AG10803 (cell line): Measurements from ENCODE around the gene CEACAM19.
"Not testable (repeated sequence)": the region's sequence is repeated elsewhere in the genome, so short reads cannot be mapped to it uniquely, and the experiment has no call there.

Source experiments
- DNase-seq: peaks from one replicate; pipeline ENCODE4 v3.0.0; 2010; ENCODE audit warnings: low read depth
- H3K4me3 ChIP-seq: 2 replicates; pipeline ENCODE4 v1.5.1; 2011; ENCODE audit warnings: mild to moderate bottlenecking, low read length, control low read depth
- TF ChIP-seq, protein P1 (sequence below): conservative IDR thresholded peaks from 2 replicates; pipeline ENCODE4 v1.5.1; 2011; ENCODE audit warnings: mild to moderate bottlenecking, low read length, control low read depth, inconsistent platforms

The CEACAM19 gene

DNA sequence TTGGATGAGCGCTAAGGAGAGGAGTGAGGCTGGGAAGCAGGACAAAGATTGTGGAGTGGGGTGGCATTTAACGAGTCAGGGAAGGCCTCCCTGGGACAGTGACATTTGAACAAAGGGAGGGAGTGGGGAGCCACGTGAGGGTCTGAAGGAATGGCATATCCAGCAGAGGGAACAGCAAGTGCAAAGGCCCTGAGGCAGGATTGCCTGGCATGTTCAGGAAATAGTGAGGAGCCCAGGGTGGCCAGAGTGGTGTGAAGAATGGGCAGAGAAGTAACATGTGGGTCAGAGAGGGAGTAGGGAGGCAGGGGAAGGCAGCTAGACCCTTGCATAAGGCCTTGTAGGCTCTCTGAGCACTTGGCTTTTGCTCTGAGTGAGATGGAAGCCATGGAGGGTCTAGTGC lies 42.5 kb upstream of the CEACAM19 start:
- no peak overlapping the region for H3K4me3 ChIP-seq
- TF ChIP-seq, protein P1, sequence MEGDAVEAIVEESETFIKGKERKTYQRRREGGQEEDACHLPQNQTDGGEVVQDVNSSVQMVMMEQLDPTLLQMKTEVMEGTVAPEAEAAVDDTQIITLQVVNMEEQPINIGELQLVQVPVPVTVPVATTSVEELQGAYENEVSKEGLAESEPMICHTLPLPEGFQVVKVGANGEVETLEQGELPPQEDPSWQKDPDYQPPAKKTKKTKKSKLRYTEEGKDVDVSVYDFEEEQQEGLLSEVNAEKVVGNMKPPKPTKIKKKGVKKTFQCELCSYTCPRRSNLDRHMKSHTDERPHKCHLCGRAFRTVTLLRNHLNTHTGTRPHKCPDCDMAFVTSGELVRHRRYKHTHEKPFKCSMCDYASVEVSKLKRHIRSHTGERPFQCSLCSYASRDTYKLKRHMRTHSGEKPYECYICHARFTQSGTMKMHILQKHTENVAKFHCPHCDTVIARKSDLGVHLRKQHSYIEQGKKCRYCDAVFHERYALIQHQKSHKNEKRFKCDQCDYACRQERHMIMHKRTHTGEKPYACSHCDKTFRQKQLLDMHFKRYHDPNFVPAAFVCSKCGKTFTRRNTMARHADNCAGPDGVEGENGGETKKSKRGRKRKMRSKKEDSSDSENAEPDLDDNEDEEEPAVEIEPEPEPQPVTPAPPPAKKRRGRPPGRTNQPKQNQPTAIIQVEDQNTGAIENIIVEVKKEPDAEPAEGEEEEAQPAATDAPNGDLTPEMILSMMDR: no peak
- DNase-seq: no peak

- not testable (repeated sequence) for DNase-seq, H3K4me3 ChIP-seq
Measured at GRCh38 chr19:44631611-44632010, 39.7 kb upstream of the CEACAM19 start.

- not testable (repeated sequence) for DNase-seq, H3K4me3 ChIP-seq
Measured at GRCh38 chr19:44634058-44634457, 37.2 kb upstream of the CEACAM19 start.

DNA sequence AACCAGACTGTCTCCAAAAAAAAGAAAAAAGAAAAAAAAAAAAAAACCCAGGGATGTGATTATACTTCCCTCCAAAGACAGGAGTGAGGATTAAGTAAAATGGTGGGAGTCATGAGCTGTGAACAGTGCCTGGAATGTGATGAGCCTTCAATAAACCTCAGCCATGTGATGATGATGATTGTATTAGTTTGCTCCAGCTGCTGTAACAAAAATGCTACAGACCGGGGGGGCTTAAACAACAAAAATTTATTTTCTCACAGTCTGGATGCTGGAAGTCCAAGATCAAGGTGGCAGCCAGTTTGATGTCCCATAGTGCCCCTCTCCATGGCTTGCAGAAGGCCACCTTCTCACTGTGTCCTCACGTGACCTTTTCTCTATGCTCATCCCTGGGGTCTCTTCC lies 36.5 kb upstream of the CEACAM19 start:
- no peak overlapping the region for H3K4me3 ChIP-seq
- TF ChIP-seq, protein P1: no peak
- no peak for DNase-seq

DNA sequence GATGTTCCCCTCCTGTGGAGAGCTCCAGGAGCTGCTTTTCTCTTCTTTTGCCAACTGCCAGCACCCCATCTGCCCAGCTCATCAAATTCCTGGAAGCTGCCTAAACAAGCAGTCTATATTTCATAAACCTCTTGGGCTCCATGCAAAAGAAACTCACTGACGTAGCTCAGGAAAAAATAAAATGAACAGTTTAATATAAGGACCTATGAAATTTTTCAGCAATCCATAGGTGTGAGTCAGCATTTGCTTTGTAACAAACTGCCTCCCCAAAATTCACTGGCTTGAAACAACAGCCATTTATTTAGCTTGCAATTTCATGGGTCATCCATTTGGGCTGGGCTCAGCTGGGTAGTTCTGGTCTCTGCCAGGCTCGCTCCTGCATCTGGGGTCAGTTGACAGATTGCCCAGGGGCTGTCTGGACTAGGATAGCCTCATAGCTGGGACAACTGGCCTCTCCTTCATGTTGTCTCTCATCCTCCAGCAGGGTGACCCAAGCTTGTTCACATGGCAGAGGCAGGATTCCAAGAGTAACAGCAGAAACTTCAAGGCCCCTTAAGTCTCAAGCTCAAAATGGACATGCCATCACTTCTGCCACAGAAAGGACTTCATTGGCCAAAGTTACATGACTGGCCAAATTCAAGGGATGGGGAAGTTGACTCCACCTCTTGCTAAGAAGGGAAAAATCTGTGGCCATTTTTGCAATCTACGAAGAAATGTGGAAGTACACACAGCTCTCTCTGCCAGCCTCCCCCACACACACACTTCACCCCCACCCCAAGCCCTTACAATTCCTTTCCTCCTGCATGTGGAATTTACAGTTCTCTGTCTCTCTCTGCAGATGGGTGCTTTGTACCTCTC lies 35.5 kb upstream of the CEACAM19 start:
- no peak overlapping the region for H3K4me3 ChIP-seq
- peak; percentile 68 for DNase-seq
- TF ChIP-seq, protein P1: no peak; the same call in 1 of the 2 replicates

DNA sequence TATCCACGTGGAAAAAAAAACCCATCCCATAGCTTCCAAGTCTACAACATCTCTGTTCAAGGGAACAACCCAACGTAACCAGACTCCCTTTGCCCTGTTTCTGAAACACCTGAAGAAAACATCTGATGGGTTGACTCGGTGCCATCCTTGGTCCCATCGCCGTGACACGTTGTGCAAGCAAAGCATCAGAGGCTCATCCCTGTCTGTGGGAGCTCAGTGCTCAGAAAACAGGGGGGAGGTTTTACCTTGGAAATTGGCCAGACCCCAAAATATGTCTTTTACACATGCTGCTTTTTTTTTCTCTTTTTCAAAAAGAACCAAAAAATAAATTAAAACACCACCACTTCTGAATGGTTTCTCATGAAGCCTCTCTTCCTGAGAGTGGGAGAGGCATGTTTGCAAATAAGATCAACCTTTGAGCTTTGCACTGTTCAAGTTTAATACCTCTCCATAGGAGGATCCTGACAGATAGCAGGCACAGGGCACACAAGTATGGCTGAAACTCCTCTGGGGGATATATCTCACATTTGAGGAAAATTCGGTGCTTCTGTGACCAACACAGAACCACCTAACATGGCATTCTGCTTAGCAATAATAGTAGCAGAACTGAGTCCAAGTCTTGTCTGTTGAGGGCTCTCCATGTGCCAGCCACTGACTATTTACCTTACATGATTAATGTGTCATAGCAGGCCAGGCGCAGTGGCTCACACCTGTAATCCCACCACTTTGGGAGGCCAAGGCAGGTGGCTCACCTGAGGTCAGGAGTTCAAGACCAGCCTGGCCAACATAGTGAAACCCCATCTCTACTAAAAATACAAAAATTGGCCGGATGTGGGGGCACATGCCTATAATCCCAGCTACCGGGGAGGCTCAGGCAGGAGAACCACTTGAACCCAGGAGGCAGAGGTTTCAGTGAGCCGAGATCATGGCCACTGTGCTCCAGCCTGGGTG lies 34.6 kb upstream of the CEACAM19 start:
- TF ChIP-seq, protein P1: no peak
- H3K4me3 ChIP-seq: no peak overlapping the region
- DNase-seq: no peak

- no peak for DNase-seq
- no peak overlapping the region for H3K4me3 ChIP-seq
- TF ChIP-seq, protein P1: no peak
Measured at GRCh38 chr19:44637390-44637764, 33.9 kb upstream of the CEACAM19 start.

DNA sequence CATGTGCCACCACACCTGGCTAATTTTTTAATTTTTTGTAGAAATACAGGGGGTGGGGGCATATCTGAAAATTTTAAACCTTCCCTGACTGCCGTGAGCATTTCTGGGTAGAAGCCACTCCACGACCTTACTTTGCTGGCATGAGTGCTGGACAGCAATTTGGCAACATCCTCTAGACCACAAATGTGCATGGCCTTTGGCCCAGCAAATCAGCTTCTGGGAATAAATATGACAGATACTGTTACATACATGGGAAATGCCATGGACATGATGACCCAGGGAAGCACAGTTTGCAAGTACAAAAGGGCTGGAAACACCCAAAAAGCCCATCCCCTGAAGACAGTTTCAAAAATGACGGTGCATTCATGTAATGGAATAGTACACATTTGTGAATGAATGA lies 30.8 kb upstream of the CEACAM19 start:
- peak; percentile 85 for DNase-seq
- TF ChIP-seq, protein P1: no peak
- H3K4me3 ChIP-seq: no peak overlapping the region
